GM21529 (cell line): ENCODE data around the gene FBXO34.
A peak's percentile ranks its signal among the peaks of the same experiment; 100 is the strongest.

Experiments
- ATAC-seq: cut with Tn5 transposase; IDR thresholded peaks from one replicate; pipeline ENCODE4 v1.9.1; 2021; ENCODE audit not compliant: unreplicated experiment

The FBXO34 gene, protein sequence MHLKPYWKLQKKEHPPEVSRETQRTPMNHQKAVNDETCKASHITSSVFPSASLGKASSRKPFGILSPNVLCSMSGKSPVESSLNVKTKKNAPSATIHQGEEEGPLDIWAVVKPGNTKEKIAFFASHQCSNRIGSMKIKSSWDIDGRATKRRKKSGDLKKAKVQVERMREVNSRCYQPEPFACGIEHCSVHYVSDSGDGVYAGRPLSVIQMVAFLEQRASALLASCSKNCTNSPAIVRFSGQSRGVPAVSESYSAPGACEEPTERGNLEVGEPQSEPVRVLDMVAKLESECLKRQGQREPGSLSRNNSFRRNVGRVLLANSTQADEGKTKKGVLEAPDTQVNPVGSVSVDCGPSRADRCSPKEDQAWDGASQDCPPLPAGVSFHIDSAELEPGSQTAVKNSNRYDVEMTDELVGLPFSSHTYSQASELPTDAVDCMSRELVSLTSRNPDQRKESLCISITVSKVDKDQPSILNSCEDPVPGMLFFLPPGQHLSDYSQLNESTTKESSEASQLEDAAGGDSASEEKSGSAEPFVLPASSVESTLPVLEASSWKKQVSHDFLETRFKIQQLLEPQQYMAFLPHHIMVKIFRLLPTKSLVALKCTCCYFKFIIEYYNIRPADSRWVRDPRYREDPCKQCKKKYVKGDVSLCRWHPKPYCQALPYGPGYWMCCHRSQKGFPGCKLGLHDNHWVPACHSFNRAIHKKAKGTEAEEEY

DNA sequence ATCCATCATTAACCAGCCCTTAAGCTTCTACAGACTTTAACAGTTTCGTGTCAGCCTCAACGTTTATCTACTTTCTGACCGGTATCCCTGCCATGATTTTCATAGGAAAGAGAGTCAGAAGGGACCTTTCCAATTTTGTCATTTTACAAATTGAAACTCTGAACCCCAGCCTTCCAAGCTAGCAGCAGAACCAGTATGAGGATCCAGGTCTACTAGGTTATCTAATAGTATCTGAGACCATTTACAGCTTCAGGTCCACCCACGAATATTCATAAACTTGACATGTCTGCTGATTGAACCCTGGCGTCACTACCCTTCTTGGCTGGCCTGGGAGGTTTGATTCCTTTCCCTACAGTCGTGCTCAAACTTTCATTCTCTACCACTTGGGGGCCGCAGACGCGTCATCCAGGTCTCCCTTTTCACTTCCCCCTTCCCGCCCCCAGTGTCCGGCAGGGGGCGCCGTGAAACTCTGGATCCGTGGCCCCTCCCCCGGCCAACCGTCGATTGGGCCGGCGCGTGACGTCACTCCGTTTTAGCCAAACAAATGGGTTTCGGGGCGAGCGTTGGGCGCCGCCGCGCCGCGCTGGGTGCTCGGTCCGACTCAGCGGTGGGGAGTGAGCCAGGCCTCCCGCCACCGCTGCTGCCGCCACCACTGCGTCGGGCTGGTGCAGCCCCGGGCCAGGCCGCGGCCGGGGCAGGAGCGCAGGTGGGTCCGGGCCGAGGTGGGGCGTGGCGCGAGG is at the start of gene FBXO34:
TSS of gene FBXO34 (plus strand) at position 590 of the 740 bp plus-strand sequence. CDS start 78,970 bp downstream, outside the sequence.
- ATAC-seq, result peak; percentile 87

DNA sequence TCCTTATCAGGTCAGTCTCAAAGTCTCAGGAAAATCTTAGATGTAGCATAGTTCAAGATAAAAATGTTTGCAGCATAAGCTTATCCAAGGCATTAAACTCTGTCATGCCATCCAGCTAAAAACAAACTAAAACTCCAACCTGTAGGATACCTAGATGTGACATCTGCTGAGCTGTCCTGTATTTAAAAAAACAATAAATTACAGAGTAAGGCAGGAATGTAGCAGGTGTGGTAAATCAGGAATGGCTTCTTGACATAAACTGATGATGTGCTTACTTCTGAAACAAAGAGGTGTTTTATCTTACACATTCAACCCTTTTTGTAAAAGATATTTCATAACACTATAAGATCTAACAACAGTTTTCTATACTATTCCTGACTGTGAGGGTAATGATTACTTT is 49.3 kb upstream of the FBXO34 start:
- no peak for ATAC-seq

DNA sequence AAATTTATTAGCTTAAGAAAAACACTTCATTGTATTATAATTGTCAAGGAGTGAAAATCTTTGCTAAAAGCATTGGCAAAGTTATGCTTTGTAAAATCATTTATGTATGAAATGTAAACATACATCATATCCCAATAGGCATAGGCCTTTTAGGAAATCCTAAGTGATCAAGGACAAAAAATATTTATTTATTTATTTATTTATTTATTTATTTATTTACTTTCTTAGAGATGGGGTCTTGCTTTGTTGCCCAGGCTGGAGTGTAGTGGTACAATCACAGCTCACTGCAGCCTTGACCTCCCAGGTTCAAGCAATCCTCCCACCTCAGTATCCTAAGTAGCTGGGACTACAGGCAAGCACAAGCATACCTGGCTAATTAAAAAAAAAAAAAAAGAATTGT is 47.9 kb upstream of the FBXO34 start:
- ATAC-seq, result no peak

DNA sequence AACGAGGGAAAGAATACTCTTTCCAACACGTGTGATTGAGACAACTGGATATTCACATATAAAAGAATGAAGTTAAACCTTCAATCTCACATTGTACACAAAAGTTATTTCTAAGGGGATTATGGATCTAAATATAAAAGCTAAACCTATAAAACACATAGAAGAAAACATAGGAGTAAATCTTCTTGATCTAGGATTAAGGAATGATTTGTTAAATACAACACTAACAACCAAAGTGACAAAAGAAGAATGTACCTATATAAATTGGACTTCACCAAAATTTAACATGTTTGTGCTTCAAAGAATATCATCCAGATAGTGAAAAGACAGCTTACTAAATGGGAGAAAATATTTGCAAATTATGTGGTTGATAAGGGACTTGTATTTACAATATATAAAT is 43.0 kb upstream of the FBXO34 start:
- ATAC-seq, result no peak

DNA sequence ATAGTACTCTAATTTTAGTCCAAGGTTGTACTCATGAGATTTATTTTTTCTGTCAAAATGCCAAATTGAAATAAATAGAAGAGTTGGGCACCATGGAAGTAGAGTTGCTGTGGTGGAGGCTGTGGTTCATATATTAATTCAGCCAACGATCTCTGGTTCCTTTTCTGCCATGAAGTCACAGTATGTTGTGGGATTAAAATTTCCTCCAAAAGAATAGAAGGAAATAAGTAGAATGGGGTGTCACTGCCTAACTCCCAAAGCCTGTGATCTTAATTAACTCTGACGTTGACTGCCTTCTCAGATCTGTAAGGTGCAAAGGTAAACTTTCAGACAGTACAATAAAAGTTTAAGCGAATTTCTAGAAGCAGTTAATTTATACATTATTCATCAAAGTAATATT is 37.6 kb upstream of the FBXO34 start:
- ATAC-seq, result no peak

DNA sequence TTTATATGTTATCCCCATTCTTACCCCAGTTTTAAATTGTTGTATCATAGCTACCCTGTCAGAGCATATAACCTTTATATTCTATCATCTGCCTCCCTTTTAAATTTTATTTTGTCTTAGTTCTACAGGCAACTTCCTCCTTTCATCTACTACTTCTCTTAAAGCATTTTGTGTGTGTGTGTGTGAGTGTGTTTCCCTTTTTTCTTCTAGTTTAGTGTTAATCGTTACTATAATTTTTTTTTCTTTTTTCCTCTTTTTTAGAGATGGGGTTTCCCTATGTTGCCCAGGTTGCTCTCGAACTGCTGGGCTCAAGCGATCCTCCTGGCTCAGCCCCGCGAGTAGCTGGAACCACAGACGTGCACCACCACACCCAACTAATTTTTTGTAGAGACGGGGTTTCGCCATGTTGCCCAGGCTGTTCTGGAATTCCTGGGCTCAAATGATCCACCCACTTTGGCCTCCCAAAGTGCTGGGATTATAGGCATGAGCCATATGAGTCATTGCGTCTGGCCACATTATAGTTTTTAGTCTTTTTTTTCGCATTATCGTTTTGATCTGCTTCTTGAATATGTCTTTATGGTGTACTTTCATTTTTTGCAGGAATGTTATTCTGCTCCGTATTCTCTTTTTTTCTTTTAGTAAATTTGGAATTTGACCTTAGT is 33.1 kb upstream of the FBXO34 start:
- ATAC-seq, result no peak

DNA sequence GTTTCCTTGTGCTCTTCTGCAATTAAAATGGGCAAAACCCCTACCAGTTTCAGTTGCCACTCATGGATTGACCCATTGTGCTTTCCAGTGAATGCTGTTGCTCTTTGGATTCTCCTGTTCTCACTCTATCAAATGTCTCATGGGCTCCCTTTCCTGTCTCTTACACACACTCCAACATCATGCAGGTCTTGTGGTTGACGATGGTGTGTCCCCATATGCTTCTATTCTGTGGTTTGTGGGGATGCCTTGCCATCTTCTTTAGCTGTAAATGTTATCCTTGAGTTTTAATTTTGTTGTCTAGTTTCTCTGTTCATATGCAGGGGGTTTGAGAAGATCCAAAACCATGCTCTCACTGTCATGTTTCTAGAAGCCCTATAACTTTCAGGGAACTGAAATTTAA is 31.9 kb upstream of the FBXO34 start:
- no peak for ATAC-seq

DNA sequence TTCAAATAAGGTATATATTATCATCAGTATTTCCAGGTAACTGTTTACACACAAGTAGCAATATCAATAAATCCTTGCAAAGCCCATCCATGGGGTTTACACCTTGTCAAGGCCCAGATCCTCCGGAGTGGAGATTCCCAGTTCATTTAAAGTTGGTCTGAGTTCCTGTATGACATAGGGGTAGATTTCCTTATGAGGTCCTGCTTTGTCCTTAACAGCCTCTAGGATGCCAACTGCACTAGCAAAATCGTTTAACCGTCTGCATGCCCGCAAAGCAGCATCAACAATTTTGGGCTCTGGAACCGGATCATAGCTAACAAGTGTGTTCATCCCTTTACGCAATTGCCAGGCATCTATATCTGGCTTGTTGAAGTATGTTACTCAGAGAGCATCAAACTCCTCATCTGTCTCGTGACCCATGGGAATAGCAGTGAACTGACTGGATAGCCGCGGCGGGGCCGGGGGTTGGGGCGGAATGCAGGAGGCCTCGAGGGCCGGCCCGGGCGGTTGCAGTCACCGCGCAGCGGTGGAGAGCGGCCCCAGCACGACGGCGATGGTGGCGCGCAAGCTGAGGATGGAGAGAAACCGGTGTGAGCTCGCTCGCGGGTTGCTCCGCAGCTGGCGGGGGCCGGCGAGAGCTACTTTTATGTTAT is 30.6 kb upstream of the FBXO34 start:
- ATAC-seq, result no peak

DNA sequence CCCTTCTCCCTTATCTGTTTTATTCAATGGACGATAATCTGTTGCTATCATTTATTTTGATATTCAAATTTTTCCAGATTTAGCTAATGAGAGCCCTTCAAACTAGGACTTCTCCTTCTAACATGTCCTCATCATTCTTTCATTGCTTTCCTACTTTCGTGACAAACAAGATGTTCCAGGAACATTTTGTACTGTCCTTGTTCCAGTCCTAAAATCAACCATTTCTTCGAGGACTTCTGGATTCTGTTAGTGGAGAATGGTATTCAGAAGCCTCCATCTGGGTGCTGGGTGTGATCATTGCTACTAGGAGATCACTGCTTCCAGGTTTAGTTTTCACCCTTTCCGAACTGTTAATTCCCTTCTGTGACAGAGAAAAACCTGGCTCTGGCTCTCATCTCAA is 29.5 kb upstream of the FBXO34 start:
- no peak for ATAC-seq

DNA sequence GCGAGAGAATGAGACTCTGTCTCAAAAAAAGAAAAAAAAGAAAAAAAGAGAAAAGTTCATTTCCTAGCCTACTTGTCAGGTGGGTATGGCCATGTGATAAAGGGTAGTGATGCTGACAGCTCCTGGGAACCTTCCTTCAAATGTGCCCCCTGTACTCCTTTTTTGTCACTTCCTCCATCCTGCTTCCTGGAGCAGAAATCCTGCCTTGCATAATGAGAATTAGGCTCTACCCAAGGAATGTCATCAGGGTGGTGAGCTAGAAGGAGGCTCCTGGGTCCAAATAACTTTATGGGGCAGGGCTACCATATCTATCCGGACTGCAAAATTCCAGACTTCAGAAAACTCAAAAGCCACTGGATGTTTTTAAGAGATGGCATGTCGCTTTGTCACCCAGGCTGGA is 27.8 kb upstream of the FBXO34 start:
- ATAC-seq, result no peak

DNA sequence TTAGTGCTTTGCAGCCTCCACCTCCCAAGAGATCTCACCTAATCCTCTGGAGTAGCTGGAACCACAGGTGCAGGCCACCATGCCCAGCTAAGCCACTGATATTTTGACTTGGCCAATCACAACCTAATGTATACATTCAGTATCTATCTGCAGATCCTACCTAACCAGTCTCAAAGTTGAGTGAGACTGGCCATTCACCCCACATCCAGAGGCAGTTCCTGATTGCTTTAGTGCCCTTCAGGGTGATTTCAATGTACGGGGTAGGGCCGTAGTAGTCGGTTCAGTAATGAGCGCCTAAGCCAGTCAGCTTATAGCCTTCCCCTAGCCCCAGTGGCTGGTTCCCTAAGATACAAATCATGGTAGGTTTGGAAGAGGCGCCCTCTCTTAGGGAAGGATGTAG is 27.4 kb upstream of the FBXO34 start:
- ATAC-seq, result no peak

DNA sequence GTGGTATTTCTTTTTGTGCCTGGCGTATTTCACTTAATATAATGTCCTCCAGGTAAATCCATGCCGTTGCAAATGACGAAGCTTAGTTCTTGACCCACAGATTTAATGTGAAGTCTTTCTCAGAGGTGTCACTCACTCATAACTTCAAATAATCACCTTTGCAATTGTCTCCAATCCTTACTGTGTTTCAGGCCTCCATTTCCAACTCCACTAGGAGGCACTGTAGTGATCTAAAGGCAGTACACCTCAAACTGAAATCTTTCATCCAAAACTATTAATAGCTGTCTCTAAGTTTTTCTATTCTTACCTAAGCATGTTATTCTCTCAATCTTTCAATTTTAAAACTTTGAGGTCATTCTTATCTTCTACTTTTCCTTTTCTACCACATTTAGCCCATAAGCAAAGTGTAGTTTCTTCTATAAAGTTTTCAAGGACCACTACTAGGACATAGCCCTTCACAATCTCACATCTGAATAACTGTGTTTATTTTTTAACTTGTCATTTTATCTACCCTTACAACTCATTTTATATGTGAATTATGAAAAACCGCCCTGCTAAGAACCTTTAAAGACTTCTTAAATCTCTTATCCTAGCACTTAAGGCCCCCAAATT is 25.5 kb upstream of the FBXO34 start:
- no peak for ATAC-seq

DNA sequence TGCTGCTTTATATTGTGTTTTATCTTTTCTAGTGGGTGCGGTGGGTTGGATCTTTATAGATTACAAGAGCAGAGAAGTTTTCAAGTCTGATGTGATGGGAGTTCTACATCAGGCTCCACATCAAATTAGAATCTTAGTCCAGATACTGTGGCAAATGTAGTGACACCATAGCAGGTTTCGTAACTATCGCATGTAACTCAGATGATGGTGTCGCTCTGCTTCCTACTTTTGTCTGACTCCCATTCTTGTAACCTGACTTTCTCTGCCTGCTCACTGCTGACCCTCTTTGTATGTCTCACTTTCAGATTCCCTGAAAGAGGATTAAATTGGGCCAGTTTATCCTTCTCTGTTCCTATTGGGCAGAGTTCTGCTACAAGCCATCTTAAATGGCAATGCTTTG is 22.8 kb upstream of the FBXO34 start:
- ATAC-seq, result no peak

DNA sequence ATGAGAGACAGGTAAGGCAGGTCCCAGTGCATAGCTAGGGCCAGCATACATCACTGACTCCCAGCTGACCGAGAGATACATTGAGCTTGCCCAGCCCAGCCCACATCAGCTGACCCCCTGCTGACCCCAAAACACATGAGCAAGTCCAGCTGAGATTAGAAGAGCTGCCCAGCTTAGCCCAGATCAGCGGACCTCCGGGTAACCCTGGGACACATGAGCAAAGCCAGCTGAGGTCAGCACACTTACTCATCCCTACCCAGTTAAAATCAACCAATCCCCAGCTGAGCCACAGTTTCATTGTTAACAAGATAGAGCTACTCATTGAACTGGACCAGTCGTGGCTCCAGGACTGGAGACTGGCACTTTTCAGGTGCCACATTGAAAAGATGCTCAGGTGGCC is 21.8 kb upstream of the FBXO34 start:
- no peak for ATAC-seq

DNA sequence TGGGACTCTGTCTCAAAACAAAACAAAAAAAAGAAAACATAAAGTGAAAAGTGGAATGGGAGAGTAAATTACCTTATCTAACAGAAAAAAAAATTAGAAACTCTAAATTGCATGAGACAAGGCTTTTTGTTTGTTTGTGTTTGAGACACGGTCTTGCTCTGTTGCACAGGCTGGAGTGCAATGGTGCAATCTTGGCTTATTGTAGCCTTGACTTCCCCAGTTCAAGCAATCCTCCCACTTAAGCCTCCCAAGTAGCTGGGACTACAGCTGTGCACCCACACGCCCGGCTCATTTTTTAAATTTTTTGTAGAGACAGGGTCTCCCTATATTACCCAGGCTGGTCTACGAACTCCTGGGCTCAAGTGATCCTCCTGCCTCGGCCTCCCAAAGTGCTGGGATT is 17.9 kb upstream of the FBXO34 start:
- ATAC-seq, result no peak

DNA sequence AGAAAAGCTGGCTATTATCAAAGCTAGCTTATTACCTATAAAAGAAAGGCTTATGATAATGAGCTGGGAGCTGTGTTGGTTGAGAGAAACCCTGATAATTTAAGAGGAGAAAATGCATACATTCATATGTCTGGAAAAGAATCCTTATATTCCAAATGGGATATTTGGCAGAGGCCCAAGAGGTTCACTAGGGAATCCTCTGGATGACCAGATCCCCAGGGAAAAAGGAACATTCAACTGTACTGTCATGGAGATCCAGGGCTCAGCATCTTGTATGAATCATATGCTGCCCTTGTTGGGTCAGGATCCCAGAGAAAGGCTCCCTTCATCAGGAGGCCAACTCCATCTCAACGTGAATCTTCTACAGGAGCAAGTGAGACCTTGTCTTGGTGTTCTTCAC is 16.6 kb upstream of the FBXO34 start:
- no peak for ATAC-seq

DNA sequence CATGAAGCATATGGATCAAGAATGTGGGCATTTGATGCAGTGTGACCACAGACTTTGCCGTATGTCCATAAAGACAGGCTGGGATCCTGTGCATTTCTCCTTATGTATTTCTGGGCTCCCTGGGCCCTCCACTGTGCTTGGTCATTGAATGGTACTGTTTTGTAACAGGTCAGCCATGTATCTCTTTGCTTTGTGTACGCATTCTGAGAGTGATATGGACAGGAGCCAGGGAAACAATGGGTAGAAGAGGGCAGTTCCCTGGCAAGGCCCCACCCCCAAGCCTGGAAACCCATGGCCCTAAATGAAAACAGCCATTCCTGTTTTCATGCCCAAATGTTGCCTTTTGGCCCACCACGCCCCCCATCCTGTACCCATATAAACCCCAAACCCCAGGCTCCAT is 15.2 kb upstream of the FBXO34 start:
- no peak for ATAC-seq

DNA sequence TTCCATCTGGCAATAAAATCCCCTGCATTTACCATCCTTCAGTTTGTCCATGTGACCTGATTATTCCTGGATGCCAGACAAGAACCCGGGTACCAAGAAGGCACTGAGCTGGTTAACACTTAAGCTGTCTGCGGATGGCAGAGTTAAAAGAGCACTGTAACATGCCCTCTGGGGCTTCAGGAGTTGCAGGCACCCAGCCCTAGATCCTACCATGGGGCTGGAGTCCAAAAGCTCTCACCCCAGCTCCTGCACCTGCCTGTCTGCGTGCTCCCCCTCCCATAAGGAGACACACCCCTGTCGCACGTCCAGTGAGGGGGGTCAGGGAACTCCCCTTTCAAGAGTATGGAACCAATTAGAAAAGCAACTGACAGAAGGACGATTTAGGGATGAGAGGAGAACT is 14.6 kb upstream of the FBXO34 start:
- ATAC-seq, result no peak

DNA sequence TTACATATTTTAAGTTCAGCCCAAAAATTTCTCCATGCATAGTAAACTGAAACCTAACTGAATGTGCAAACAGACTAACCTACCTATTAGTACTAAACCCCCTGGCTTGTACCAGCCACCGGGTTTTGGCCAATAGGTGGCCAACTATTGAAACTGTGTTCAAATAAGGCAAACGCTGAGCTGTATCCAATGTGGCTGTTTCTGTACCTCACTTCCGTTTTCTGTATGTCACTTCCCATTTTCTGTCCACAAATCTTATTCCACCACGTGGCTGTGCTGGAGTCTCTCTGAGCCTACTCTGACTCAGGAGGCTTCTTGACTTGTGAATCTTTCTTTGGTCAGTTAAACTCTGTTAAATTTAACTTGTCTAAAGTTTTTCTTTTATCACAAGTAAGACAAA is 6.0 kb upstream of the FBXO34 start:
- no peak for ATAC-seq

DNA sequence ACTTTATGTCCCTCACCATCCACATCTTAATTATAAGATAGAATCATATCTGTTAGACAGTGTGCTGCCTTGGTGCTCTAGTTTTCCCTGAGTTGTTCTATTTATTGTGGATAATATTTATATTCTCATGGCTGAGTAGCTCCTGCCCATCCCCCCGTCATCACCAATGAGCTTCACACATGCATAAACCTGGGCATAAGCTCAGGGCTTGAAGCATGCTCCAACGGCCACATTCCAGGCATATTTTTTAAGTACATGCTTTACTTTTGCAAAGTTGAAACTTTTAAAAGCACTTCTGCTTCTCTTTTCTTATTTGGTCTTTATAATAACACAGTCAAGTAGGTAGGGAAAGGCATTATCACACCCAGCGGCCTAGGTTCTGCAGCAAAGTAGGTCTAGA is 3.4 kb upstream of the FBXO34 start:
- no peak for ATAC-seq
